IPS DF 19.7 (cell line): ENCODE measurements around the gene DSTN.

ENCODE experiments used
- DNase-seq: peaks from one replicate; pipeline ENCODE4 v3.0.0-alpha.2; 2013; ENCODE audit warnings: low read depth, low spot score

Gene DSTN

GRCh38 chr20:17611540-17612286 is 41.8 kb downstream of the DSTN start:
- no peak for DNase-seq

DNA sequence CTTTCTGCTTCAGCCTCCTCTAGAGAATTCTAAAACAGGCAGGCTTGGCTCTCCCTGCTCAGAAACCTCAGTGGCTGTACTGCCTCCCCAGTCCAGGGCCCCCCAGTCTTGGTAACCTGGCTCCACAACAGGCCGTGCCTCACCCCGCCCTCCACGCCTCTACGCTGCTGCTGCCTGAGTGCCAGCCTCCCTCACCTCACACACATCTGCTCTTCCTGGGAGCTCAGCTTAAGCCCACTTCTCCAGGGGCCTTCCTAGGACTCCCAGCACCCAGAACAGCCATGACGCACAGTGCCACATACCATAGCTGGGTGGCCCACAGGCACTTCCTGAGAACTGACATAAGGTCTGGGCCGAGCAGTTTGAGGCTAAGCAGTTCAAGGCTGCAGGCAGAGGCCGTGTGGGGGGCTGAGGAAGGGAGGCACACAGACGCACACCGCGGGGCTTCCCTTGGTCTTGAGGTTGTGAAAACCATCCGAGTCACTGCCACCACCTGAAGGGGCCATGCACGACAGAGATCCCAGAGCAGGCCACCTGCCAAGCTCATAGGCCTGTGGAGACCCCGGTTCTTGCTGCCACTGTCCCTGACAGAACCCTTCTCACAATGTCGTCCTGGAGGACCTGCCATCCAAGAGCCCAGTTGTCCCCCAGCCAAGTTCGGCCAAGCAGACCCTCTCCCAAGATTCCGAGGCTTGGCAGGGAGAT is 42.6 kb downstream of the DSTN start:
- no peak for DNase-seq

DNA sequence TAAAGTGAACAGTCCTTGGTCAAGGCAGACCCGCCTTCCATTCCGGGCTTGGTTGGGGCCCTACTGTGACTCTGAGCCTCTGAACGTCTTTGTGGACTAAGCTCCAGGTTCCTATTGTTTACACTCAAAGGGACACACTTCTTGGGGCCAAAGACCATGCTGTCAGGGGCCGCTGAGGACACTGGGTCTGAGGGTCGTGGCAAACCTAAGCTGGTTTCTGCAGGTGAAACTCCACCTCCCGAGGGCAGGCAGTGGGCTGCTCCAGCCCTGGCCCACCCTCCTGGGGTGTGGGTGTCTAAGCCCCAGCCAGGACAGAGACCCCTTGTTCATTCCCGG is 43.1 kb downstream of the DSTN start:
- no peak for DNase-seq

DNA sequence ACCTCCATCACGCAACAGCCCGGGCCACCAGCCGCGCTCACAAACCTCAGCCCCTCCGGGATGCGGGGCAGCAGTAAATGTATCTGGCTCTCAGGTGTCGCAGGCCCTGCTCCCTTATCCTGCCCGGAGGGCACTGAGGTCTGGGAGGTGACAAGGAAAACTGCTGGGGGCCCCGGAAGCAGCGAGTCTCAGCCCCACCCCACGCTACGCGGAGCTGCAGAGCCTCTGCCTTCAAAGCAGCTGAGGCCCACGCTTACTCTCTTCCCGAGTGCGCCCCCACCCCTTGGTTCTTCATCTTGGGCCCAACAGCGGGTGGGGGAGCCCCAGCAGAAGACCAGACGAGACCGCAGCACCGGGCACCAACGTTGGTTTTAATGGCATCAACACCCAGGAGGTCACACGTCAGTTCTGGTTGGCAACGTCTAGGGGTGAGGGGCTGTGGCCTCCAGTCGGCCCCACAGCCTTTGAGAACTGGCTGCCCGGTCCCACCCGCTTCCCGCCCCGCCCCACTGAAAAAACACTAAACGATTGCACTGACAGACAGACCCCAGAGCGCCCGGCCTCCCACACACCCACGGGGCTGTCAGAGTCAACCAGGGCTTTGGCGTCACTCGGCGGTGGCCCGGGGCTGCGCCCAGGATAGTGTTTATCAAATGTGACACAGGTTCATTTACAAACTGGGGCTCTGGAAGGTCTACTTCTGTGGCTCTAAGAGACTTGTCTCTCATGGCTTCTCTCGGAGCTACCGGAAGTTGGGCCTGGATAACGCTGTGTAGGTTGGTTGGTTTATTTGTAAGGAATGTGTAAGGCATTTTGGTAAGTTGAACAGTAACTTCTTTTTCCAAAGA is 43.7 kb downstream of the DSTN start:
- DNase-seq, result no peak

DNA sequence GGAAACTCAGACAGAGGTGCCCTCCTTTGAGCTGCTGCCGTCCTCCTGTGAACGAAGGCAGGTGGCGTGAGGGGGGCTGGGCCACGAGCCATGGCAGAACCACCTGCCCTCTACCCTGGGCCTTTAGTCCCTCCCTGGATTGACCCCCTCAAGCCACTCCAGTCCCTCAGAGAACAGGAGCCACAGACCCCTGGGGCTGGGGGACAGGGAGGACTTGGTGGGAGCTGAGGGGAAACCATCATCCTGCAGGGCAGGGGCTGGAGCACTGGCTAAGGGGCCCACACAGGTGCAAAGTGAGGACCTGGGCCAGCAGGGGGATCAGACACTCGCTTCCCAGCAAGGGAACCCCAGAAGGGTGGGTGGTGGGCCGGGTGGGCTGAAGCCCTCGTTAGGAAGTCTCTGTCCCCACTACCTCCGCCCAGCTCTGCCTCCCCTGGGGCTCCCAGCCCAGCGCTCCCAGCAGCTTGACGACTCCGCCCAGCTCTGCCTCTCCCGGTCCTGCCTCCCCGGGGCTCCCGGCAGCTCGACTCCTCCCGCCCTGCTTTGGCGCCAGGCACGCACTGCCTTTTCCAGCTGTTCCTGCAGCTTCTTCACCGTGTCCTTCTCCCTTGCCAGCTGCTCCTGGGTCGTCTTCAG is 44.4 kb downstream of the DSTN start:
- DNase-seq, result no peak

- DNase-seq, result no peak
These were observed 45.2 kb downstream of the DSTN start for GRCh38 chr20:17614812-17615644.

GRCh38 chr20:17615645-17616479 is 46.0 kb downstream of the DSTN start:
- DNase-seq, result no peak

GRCh38 chr20:17616480-17617211 is 46.8 kb downstream of the DSTN start:
- no peak for DNase-seq

DNA sequence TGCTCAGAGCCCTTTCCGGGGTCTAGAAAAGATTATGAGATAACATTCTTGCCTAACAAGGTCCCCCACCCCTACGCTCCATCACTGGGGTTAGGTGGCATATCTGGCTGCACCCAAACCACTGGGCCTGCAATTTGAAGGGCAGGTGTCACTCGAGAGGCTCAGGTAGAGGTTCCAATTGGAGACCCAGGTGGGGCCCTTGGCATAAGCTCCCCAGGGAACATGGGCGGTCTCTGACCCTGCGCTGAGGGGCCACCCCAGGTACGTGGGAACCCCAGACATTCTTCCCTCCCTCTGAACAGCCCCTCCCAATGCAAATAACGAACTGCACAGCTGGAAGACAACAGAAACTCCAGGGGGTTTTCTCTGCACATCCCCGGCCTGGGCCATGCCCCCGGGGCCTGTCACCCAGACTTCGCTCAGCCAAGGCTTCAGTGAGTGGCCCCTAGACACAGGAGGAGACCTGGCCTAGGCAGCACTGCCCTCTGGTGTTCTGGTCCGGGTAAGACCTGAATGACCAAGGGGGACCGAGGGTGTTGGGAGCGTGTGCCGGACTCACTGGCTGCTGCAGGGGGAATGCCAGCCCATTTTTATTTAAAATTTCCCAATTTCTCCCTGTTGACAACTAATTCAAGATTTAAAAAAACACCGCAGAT is 47.5 kb downstream of the DSTN start:
- DNase-seq, result no peak

DNA sequence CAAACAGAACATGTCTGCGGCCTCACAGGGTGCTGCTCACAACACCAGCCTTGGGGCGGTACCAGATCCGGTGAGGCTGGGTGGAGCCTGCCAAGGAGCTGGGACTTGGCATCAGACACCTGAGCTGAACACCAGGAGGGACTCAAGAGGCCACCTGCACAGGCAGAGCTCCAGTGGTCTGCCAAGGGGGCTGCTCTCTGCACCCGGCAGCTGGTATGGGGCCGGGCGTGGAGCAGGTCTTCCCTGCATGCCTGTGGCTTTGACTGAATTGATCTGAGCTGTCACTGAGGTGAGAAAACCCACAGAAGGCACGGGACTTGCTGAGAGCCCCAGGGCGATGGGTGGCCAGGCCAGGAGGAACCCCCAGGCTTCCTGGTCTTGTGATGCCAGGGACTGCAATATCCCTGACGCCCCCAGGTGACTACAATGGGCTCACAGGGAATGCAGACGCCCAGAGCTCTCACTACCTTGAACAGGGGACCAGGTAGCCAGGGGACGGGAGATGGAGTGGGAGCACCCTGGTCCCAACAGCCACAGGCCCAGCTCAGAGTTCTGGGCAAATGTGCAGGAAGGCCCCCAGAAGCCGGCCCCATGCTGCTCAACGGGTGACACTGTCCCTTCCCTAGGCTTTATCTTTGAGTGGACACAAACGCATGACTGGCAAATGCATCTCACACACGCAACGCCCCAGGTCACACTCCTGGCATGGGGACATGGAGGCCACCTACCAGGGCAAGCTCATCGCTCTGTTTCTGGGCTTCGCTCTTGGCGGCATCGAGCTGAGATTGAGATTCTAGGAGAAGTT is 48.2 kb downstream of the DSTN start:
- no peak for DNase-seq

DNA sequence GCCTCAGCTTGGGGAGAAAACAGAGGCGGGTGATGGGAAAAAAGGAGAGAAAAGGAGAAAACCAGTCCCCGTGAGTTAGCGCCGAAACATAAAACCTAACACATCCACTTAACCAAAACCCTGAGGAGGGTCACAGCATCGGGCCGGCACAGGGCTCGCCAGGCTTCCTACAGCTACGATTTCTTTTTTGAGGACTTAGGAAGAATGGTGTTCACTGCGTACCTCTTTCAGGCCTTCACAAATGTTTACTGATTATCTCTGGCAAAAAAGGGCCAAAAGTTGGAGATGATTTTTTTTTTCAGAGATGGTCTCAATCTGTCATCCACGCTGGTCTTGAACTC is 48.8 kb downstream of the DSTN start:
- DNase-seq, result no peak

DNA sequence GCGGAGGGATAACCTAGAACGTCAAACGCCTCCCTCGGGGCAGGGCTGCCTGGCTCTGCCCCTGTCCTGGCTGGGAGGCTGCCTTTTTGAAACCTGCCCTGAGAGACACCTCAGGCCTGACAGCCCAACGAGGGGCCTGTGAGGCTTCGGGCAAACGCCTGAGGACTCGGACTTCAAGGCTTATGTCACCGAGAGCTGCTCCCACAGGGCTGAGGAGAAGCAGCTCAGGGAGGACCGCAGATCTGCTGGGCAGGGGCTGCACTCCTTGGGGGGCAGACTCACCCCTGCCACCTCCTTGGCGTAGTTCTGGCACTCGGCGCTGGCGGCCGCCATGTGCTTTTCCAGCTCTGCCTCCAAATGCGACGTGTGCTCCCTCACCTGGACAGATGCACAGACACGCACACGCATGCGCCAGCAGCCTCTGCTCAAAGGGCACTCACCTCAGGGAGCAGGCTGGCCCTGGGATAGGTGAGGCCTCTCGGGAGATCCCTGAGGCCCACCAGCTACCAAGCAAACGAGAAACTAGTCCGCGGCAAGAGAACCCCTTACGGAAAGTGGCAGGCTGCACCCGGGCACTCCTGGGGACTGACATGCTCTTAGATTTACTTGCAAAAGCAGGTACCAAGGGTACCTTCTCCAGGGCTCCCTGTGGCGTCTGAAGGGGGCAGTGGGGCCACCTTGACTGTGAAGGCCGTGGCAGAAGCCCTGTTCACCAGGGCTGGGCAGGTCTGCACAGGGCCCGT is 49.6 kb downstream of the DSTN start:
- no peak for DNase-seq

DNA sequence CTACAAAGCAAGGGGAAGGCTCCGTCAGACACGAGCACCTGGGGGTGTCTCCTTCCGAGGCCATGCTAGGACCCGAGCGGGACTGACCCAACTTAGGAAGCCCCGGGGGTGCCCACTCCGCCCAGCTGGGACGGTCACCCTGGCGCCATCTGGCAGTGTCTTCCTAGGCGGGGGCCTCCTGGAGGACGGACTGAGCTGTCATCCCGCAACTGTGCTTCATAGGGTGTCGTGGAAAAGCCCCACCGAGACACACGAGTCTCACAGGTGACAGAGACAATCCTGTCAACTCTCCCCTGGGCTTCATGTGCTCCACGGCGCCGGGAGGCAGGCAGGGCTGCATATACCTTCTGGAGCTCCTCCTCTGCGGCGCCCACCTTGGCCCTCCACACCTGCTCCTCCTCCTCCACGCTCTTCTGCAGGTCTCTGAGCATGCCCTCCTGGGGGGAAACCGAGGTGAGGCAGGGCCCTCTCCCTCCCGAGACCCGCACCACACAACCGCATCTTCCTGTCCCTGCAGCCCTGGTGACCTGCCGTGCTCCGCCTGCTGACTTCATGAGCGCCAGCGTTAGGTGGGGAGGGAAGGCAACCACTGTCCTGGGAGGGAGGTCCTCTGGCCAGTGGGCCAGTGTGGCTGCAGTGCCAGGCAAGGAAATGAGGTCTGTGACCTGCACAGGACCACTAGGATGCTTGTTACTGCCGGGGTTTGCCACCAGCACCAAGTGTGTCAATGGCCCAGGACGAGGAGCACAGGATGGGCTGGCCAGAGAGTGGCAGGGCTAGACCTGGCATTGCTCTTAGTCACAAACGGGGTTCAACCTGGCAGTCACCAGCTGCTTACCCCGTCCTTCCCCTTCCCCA is 50.7 kb downstream of the DSTN start:
- no peak for DNase-seq

DNA sequence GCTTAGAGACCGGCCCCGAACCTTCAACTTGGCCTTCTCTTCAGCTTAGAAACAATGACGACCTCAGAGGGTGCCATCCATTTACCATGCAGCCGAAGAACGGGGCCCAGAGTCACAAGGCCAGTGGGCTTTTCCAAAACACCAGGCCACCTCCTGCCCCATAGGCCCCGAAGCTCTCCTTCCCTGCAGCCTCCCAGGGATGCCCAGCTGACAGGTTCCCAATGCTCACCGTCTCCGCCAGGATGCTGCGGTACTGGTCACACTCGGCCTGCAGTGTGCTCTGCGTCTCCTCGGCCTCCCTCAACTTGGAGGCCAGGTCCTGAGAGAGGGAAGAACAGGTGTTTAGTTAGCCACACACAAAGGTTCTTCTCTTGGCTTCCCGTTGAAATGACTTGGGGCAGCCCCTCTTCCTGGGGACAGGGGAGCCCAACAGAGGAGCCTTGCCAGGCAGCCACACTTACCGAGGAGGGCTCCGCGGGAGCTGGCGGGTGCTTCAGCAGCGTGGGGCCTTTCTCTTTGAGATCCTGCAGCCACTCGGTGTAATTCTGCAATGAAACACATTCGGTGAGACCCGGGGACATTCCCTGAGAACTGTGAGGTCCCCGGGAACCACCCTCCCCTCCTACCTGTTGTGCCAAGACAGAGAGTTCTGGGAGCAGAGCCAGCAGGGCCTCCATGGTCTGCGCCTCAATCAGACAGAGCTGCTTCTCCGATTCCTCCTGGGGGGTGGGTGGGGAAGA is 51.5 kb downstream of the DSTN start:
- DNase-seq, result no peak

DNA sequence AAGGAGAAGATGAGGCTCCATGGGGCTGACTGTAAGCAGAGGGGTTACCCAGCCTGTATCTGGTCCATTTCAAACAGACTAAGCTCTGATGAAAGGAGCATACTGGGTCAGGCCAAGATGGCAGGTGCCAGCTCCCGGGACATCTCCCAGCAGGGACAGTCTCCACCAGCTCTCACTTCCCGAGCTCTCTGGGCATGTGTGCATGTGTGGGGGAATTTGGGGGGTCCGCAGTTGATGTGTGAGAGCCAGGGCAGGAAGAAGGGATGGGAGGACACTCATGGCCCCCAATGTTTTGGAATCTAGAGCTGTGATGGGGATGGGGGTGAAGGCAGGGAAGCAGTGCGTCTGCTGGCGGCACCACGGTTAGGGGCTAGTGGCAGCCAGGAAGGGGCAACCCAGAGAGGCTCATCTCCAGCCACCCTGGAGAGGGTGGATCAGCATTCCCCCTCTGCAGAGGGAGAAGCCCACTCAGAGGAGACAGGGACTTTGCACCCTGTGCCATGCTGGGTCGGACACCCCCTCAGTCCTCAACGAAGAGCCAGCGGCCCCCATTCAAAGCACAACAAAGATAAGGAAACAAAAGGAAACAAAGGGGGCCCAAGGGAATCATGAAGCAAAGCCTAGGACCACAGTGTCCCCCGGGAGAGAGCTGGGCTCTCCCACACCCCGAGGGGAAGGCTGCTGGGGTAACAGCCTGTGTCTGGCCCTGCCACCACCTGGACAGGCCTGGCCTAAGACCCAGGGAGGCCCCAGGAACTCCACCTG is 52.4 kb downstream of the DSTN start:
- no peak for DNase-seq
